Neutrophil (primary cell): ENCODE measurements around the gene BFSP1.

Source experiments
- H3K27ac ChIP-seq: fragments of 200-600 bp; sonication (generic); 2 replicates; pipeline ENCODE4 v1.5.1; 2016; ENCODE audit warnings: mild to moderate bottlenecking, moderate library complexity
- H3K27me3 ChIP-seq: fragments of 200-600 bp; sonication (generic); 2 replicates; pipeline ENCODE4 v1.6.0; 2016; ENCODE audit warnings: mild to moderate bottlenecking
- H3K36me3 ChIP-seq: fragments of 200-600 bp; sonication (generic); 2 replicates; pipeline ENCODE4 v1.5.1; 2017
- H3K4me1 ChIP-seq, 2 experiments: fragments of 200-600 bp in 1 of 2; sonication (generic) in 1 of 2; 1 replicate in 1 of 2; 2 replicates in 1 of 2; pipeline versions ENCODE4 v1.5.1 to v1.6.1; 2013 to 2016; ENCODE audit warnings: low read depth in 1 of 2, low read length in 1 of 2, mild to moderate bottlenecking in 1 of 2, moderate library complexity in 1 of 2; ENCODE audit not compliant: control insufficient read depth in 1 of 2, insufficient read depth in 1 of 2
- H3K4me3 ChIP-seq, 2 experiments: fragments of 200-600 bp in 1 of 2; sonication (generic) in 1 of 2; 1 replicate in 1 of 2; 2 replicates in 1 of 2; pipeline ENCODE4 v1.5.1; 2013 to 2016; ENCODE audit warnings: low read depth in 1 of 2, low read length in 1 of 2, mild to moderate bottlenecking in 1 of 2, moderate library complexity in 1 of 2
- H3K9me3 ChIP-seq: fragments of 200-600 bp; sonication (generic); 2 replicates; pipeline ENCODE4 v1.5.1; 2016
- CTCF ChIP-seq: fragments of 200-600 bp; sonication (generic); IDR thresholded peaks from 2 replicates; pipeline ENCODE4 v1.5.1; 2016; ENCODE audit warnings: antibody characterized with exemption

BFSP1 gene

GRCh38 chr20:17572034-17572638, 41.0 kb upstream of the BFSP1 start:
- H3K27me3 ChIP-seq = peaks cover 30% of the 10 kb centered on the region
- no peak for TF ChIP-seq CTCF
- H3K4me3 ChIP-seq = no peak overlapping the region
- peaks cover 9 to 14% of the 10 kb centered on the region in 2 experiments for H3K4me1 ChIP-seq
- H3K9me3 ChIP-seq = no peaks in the 10 kb centered on the region
- H3K36me3 ChIP-seq = no peaks in the 10 kb centered on the region
- H3K27ac ChIP-seq = no peak overlapping the region

DNA sequence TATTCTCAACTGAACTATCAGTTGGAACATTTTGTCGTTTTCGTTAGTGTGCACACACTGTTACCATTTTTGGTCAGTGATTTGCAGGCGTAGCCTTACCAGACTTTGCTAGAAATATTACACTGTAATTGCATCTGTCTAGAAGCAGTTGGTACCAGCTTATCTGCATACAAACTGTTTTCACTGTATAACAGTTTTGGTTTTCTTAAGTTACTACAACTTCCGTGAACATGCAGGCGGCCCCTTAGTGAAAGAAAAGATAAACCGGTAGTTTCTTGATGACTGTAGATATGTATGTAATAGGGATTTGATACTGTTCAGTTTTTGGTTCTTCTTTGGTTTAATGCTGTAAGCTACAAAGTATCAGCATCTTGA, 40.0 kb upstream of the BFSP1 start:
- H3K9me3 ChIP-seq = no peaks in the 10 kb centered on the region
- no peak for TF ChIP-seq CTCF
- H3K27me3 ChIP-seq = peaks cover 34% of the 10 kb centered on the region
- peak overlapping the region in 1 of 2 experiments; percentile 95 for H3K4me3 ChIP-seq
- H3K27ac ChIP-seq = no peak overlapping the region
- H3K36me3 ChIP-seq = no peaks in the 10 kb centered on the region
- peaks cover 9 to 14% of the 10 kb centered on the region in 2 experiments for H3K4me1 ChIP-seq

DNA sequence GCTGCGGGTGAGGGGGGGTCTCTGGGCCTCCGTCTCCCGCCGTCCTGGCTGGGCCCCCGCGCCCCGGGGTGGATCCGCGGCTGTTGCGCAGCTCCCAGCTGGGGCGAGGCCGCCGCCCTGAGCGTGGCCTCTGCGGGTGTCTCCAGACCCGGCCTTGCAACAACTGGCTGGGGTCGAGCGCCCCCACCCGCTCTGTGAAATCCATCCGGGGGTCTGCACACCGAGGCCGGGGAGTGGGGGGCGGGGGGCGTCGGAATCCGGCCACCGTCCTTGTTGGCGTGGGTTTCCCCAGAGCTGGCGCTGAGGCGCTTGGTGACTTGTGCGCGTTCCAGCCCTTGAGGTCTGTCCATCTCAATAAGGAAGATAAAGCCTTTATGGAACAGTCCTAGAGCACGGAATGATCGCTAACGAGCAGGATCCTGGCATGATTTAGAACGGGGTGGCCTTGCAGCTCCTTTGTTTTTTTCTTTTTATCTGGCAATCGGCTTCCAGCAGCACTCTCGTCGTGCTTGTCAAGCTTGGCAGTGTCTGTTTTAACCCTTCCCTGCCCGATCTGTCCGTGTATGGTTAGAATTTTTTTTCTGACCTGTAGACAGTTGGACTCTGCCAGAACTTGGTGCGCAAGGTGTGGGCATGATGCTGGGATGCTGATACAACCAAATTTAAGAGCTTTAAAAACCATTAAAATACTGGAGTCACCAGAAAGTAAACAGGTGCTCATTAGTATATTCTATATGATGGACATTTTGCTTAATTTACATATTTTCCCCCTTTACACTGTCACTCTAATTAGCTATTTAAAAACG, 39.4 kb upstream of the BFSP1 start:
- Histone ChIP-seq H3K9me3 (no peaks in the 10 kb centered on the region), H3K27ac (peak overlapping the region; percentile 75), H3K27me3 (peaks cover 36% of the 10 kb centered on the region), H3K36me3 (no peaks in the 10 kb centered on the region), H3K4me3 (peak overlapping the region; percentile 76 to 95), H3K4me1 (peaks cover 9 to 14% of the 10 kb centered on the region in 2 experiments)
- no peak for TF ChIP-seq CTCF

GRCh38 chr20:17569616-17570346, 38.6 kb upstream of the BFSP1 start, which contains the start of gene DSTN:
TSS of gene DSTN (plus strand) at chr20:17570075. CDS start at chr20:17570209, 134 bp downstream.
- Histone ChIP-seq H3K36me3 (no peaks in the 10 kb centered on the region), H3K27ac (peak within 1 kb of the TSS; percentile 75), H3K4me1 (peaks cover 9 to 14% of the 10 kb centered on the region in 2 experiments), H3K9me3 (no peaks in the 10 kb centered on the region), H3K4me3 (peak within 1 kb of the TSS; percentile 76 to 95), H3K27me3 (peaks cover 38% of the 10 kb centered on the region)
- no peak for TF ChIP-seq CTCF

- no peaks in the 10 kb centered on the region for H3K36me3 ChIP-seq
- TF ChIP-seq CTCF = no peak
- peak overlapping the region; percentile 76 to 95 for H3K4me3 ChIP-seq
- peaks cover 38% of the 10 kb centered on the region for H3K27me3 ChIP-seq
- H3K27ac ChIP-seq = no peak overlapping the region
- no peaks in the 10 kb centered on the region for H3K9me3 ChIP-seq
- peaks cover 9 to 14% of the 10 kb centered on the region in 2 experiments for H3K4me1 ChIP-seq
These were observed 37.9 kb upstream of the BFSP1 start for GRCh38 chr20:17568972-17569521.
